T-helper 1 cell treated with Interleukin-12 subunit alpha and Interleukin-12 subunit beta and Interleukin-4 antibody, amounts not matched to agents 30 ng/mL and 1 ng/mL, for 36 hours (primary cell): Measurements from ENCODE around the gene GDI2. TPM values are rescaled to one million over a fixed set of nuclear protein-coding genes. Genes with fewer than 3 reads are reported as not detected.

ENCODE experiments used
- intact Hi-C: fragments of 100-400 bp; cut with micrococcal nuclease; formaldehyde crosslinking; loops from one replicate; pipeline ENCODE4 v1.15.1; 2024
- total RNA-seq: library from RNA; stranded (reverse); gene quantifications from 2 replicates; pipeline ENCODE4 v1.2.3, GENCODE V29; 2022

GDI2 gene
- total RNA-seq, 1 donor from 2014 or later, result 232 TPM

DNA sequence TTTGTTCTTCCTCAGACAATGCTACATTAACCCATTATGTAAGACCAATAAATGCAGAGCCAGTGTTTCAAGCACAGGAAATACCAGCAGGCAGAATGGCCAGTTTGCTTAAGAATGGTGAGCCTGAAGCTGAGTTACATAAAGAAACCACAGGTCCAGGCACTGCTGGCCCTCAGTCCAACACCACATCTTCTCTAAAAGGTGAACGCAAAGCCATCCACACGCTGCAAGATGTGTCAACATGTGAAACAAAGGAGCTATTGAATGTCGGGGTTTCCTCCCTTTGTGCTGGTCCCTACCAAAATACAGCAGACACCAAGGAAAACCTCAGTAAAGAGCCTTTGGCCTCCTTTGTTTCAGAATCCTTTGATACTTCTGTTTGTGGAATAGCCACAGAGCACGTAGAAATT, 64.8 kb downstream of the GDI2 start:
- intact Hi-C loops, result no loop called here

- intact Hi-C loops, result no loop called here
Observed at GRCh38 chr10:5746197-5746596, 67.0 kb downstream of the GDI2 start.

DNA sequence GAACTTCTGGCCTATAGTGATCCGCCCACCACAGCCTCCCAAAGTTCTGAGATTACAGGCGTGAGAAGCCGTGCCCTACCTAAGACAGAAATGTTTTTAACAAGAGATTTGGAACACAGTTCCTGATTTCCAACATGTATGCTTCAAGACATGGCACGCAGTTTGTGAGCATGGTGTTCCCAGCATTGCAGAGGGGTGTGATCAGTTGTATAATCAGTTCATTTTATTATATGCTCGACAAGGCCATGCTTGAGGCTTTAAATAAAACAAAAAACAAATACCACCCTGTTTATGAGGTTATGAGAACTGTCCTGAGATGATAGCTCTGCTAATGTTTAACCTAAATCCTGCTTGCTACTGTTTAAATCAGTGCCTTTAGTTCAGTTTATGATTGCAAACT, 68.4 kb downstream of the GDI2 start:
- intact Hi-C loops, result no loop called here

- intact Hi-C loops, result no loop called here
Observed at GRCh38 chr10:5743736-5744135, 69.5 kb downstream of the GDI2 start.

- intact Hi-C loops, result no loop called here
Observed at GRCh38 chr10:5742116-5742515, 71.1 kb downstream of the GDI2 start.

GRCh38 chr10:5741276-5741675, 72.0 kb downstream of the GDI2 start:
- intact Hi-C loops, result no loop called here

DNA sequence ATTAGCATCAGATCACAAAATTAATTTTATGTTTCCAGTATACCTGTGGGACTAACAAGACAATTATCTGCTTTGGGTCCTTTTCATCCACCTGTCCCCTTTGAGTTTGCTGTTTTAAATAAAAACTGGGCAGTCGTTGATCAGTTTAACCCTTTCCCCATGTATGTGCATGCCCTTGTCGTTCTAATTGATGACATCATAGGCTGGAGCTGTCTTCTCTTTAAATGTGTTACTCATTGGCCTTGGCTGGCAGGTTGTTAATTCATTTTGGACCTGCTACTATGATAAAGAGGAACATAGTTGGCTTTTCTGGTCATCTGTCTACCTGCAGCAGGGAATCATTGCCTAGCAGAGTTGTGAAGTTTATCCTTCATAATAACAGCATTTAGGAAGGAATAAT, 74.8 kb downstream of the GDI2 start:
- intact Hi-C loops, result no loop called here

DNA sequence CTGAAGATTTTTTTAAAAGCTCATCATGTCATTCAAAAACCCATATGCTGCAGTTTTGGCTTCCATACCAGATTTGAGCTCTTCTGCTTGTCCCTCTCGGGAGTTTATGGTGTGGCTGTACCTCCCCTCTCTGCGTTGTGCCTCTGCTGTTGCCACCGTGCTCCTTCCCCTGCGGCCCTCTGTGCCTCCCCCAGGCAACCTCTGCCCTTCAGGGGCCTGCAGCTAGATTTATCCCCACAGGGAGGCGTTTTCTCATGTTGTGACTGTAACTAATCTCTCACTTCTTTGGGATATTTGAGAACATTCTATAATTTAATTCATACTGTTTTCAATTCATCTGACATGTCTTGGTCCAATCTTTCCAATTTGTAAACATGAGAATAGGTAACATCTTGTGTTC, 75.9 kb downstream of the GDI2 start:
- intact Hi-C loops, result no loop called here

GRCh38 chr10:5736591-5736990, 76.6 kb downstream of the GDI2 start:
- intact Hi-C loops, result no loop called here

DNA sequence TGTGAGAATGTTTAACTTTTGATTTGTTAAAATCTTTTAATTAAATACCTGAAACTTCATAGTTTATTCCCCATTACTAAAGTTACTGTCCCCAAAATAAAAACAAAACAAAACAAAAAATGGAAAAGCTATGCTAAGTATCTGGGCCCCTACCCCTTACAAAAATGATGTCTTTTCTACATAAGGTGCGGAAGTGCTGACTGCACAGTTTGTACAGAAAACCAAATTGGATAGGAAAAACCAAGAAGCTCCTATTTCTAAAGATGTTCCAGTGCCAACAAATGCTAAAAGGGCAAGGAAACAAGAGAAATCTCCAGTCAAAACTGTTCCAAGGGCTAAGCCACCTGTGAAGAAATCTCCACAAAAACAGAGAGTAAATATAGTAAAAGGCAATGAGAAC, 78.1 kb downstream of the GDI2 start:
- intact Hi-C loops, result no loop called here

DNA sequence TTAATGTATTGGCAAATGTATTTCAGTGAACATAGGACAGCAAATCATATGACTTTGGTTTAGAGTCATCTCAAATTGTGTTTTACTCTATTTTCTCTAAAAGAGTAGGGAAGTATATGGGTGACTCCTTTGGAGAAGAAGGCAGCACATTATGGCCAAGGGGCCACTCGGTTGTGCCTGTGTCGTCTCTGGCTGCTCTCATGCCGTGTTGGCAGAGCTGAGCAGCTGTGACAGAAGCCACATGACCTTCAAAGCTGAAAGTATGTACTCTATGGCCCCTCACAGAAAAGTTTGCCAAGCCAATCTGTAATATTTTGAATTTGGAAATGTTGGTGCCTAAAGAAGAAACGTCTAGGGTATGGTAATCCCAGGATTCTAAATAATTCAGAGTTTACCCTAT, 81.1 kb downstream of the GDI2 start:
- intact Hi-C loops, result no loop called here

DNA sequence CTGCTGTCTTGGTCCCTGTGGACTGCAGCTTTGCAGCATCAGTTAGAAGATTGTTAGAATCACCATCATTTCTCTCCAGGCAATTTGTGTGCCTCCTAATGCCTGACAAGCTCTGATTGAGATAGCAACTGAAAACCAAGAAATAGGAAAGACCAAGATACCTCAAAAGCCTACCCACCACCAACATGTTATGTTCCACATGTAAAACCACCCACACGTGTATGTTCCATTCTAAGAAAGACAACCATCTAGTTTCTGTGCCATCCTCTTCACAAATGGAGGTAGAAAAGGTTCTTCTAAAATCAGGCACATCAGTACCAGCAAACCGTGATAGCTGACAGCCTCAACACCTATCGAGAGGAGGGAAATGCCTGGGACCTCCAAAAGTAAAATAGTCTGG, 81.7 kb downstream of the GDI2 start:
- intact Hi-C loops, result no loop called here

- intact Hi-C loops, result no loop called here
Observed at GRCh38 chr10:5730766-5731165, 82.5 kb downstream of the GDI2 start.

GRCh38 chr10:5723692-5724091, 89.5 kb downstream of the GDI2 start:
- intact Hi-C loops, result no loop called here

- intact Hi-C loops, result no loop called here
Observed at GRCh38 chr10:5720182-5720581, 93.1 kb downstream of the GDI2 start.

DNA sequence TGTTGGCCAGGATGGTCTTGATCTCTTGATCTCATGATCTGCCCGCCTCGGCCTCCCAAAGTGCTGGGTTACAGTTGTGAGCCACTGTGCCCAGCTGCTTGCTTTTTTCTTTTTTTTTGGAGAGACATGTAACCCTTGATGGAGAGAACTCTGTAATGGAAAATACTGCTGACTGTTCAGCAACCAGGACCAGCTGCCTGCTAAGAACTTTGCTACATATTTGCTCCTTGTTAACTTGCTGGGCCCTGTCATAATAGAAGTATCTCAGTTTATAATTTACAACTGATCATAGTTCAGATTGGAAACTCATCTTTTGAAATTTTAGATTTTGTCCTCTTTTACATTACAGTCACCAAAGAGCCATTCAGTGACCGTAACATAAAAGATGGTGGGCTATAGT, 93.7 kb downstream of the GDI2 start:
- intact Hi-C loops, result no loop called here

Other genes starting within 250 kb of the GDI2 start
- 4.9 and 6.3 TPM in 2 replicates for gene ASB13, start 146.8 kb downstream of the GDI2 start, total RNA-seq
- 66.4 and 71.4 TPM in 2 replicates for gene TASOR2, start 128.6 kb downstream of the GDI2 start, total RNA-seq
- gene ANKRD16, start 76.5 kb upstream of the GDI2 start, total RNA-seq, result 5.2 TPM in 2 replicates
- gene FBH1, start 76.8 kb upstream of the GDI2 start, total RNA-seq, result 67.1 and 68.9 TPM in 2 replicates
- gene IL15RA, start 164.1 kb upstream of the GDI2 start, total RNA-seq, result 29.7 and 31.2 TPM in 2 replicates
- gene IL2RA, start 248.9 kb upstream of the GDI2 start, total RNA-seq, result 459 and 464 TPM in 2 replicates